SK-N-SH treated with all-trans-retinoic acid at 6 μM for 48 hours (cell line): ENCODE results near the gene SNU13.

Source experiments
- ARNTL ChIP-seq: fragments of 450-650 bp; formaldehyde crosslinking; IDR thresholded peaks from 2 replicates; pipeline ENCODE4 v1.5.0; 2020; ENCODE audit warnings: low read depth, mild to moderate bottlenecking, moderate library complexity, borderline replicate concordance
- BACH2 ChIP-seq: fragments of 250-450 bp; sonication (Bioruptor Pico); IDR thresholded peaks from 2 replicates; pipeline ENCODE4 v1.9.0; 2021; ENCODE audit warnings: mild to moderate bottlenecking, borderline replicate concordance
- ESRRG ChIP-seq: fragments of 250-450 bp; sonication (Bioruptor Pico); IDR thresholded peaks from 2 replicates; pipeline ENCODE4 v1.6.1; 2021; ENCODE audit warnings: mild to moderate bottlenecking
- TCF4 ChIP-seq: fragments of 250-450 bp; sonication (Bioruptor Pico); IDR thresholded peaks from 2 replicates; pipeline ENCODE4 v1.8.0; 2021; ENCODE audit warnings: mild to moderate bottlenecking, moderate library complexity, borderline replicate concordance
- ZFP3 ChIP-seq: fragments of 250-450 bp; sonication (Bioruptor Pico); IDR thresholded peaks from 2 replicates; pipeline ENCODE4 v1.5.0; 2020; ENCODE audit warnings: mild to moderate bottlenecking, moderate library complexity
- ZFP30 ChIP-seq: fragments of 450-650 bp; formaldehyde crosslinking; IDR thresholded peaks from 2 replicates; pipeline ENCODE4 v1.5.0; 2022; ENCODE audit warnings: mild to moderate bottlenecking, moderate library complexity
- TF ChIP-seq, protein P1 (sequence below): fragments of 250-450 bp; sonication (Bioruptor Pico); IDR thresholded peaks from 2 replicates; pipeline ENCODE4 v1.5.0; 2020; ENCODE audit warnings: mild to moderate bottlenecking, moderate library complexity
- TF ChIP-seq, protein P2 (sequence below): fragments of 250-450 bp; sonication (Bioruptor Pico); IDR thresholded peaks from 2 replicates; pipeline ENCODE4 v1.5.1; 2021; ENCODE audit warnings: mild to moderate bottlenecking, moderate library complexity

DNA sequence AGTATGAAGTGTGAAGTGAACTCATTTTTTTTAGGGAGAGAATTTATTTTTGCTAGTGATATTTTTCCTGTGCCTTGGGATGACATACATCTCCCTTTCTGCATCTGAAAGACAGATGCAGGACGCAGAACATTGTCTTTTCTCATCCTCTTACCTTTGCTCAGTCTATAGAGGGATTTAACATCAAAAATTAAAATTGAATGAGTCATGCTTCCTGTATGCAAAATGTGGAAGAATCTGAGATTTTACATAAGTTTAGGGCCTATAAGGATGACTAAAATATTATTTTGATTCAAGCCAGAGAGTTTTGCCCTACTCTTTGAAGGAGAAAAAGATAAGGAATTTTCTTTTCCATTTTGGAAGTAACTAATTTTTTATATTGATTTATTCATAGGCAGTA, 40.2 kb downstream of the SNU13 start:
- TF ChIP-seq ARNTL (no peak), ESRRG (CRISPR knock-in tag) (no peak), ZFP30 (CRISPR knock-in tag) (no peak), TCF4 (CRISPR knock-in tag) (no peak), ZFP3 (no peak), BACH2 (no peak)
- TF ChIP-seq, protein P1, sequence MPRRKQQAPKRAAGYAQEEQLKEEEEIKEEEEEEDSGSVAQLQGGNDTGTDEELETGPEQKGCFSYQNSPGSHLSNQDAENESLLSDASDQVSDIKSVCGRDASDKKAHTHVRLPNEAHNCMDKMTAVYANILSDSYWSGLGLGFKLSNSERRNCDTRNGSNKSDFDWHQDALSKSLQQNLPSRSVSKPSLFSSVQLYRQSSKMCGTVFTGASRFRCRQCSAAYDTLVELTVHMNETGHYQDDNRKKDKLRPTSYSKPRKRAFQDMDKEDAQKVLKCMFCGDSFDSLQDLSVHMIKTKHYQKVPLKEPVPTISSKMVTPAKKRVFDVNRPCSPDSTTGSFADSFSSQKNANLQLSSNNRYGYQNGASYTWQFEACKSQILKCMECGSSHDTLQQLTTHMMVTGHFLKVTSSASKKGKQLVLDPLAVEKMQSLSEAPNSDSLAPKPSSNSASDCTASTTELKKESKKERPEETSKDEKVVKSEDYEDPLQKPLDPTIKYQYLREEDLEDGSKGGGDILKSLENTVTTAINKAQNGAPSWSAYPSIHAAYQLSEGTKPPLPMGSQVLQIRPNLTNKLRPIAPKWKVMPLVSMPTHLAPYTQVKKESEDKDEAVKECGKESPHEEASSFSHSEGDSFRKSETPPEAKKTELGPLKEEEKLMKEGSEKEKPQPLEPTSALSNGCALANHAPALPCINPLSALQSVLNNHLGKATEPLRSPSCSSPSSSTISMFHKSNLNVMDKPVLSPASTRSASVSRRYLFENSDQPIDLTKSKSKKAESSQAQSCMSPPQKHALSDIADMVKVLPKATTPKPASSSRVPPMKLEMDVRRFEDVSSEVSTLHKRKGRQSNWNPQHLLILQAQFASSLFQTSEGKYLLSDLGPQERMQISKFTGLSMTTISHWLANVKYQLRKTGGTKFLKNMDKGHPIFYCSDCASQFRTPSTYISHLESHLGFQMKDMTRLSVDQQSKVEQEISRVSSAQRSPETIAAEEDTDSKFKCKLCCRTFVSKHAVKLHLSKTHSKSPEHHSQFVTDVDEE (CRISPR knock-in tag), result no peak
- TF ChIP-seq, protein P2, sequence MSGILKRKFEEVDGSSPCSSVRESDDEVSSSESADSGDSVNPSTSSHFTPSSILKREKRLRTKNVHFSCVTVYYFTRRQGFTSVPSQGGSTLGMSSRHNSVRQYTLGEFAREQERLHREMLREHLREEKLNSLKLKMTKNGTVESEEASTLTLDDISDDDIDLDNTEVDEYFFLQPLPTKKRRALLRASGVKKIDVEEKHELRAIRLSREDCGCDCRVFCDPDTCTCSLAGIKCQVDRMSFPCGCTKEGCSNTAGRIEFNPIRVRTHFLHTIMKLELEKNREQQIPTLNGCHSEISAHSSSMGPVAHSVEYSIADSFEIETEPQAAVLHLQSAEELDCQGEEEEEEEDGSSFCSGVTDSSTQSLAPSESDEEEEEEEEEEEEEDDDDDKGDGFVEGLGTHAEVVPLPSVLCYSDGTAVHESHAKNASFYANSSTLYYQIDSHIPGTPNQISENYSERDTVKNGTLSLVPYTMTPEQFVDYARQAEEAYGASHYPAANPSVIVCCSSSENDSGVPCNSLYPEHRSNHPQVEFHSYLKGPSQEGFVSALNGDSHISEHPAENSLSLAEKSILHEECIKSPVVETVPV (CRISPR knock-in tag), result no peak
